HL-60/S4 treated with retinoic acid at 250 ng/mL for 4 days and 3 days (cell line): Measurements from ENCODE around the gene SLC2A13.
"Not testable (repeated sequence)": the region's sequence is repeated elsewhere in the genome, so short reads cannot be mapped to it uniquely, and the experiment has no call there.

Experiments used
- in situ Hi-C: fragments of 300-500 bp; cut with MboI; formaldehyde crosslinking; loops from 2 replicates; pipeline ENCODE4 v1.7.0; 2022; ENCODE audit warnings: low sequenced_read_pairs

SLC2A13 gene

GRCh38 chr12:39883411-39883810 lies 222.5 kb downstream of the SLC2A13 start:
- in situ Hi-C loops: no loop called here

- in situ Hi-C loops: no loop called here
These were observed 227.1 kb downstream of the SLC2A13 start for GRCh38 chr12:39878753-39879152.

- in situ Hi-C loops: no loop called here
These were observed 230.2 kb downstream of the SLC2A13 start for GRCh38 chr12:39875721-39876120.

- in situ Hi-C loops: no loop called here
These were observed 231.1 kb downstream of the SLC2A13 start for GRCh38 chr12:39874785-39875184.

GRCh38 chr12:39873065-39873464 lies 232.8 kb downstream of the SLC2A13 start:
- in situ Hi-C loops: no loop called here

- in situ Hi-C loops: no loop called here
These were observed 233.5 kb downstream of the SLC2A13 start for GRCh38 chr12:39872425-39872824.

- in situ Hi-C loops: no loop called here
These were observed 237.6 kb downstream of the SLC2A13 start for GRCh38 chr12:39868328-39868725.

- in situ Hi-C loops: no loop called here
These were observed 238.1 kb downstream of the SLC2A13 start for GRCh38 chr12:39867631-39868327.

GRCh38 chr12:39866135-39866534 lies 239.7 kb downstream of the SLC2A13 start:
- in situ Hi-C loops: no loop called here

GRCh38 chr12:39860695-39861094 lies 245.2 kb downstream of the SLC2A13 start:
- in situ Hi-C loops: no loop called here

- in situ Hi-C loops: no loop called here
These were observed 252.9 kb downstream of the SLC2A13 start for GRCh38 chr12:39853003-39853402.

- in situ Hi-C loops: no loop called here
These were observed 253.5 kb downstream of the SLC2A13 start for GRCh38 chr12:39852346-39852745.

- in situ Hi-C loops: not testable (repeated sequence)
These were observed 257.7 kb downstream of the SLC2A13 start for GRCh38 chr12:39848218-39848617.

- in situ Hi-C loops: no loop called here
These were observed 258.8 kb downstream of the SLC2A13 start for GRCh38 chr12:39846971-39847650.

- in situ Hi-C loops: no loop called here
These were observed 259.6 kb downstream of the SLC2A13 start for GRCh38 chr12:39846304-39846703.

GRCh38 chr12:39840422-39840821 lies 265.5 kb downstream of the SLC2A13 start:
- in situ Hi-C loops: no loop called here

GRCh38 chr12:39839072-39839471 lies 266.8 kb downstream of the SLC2A13 start:
- in situ Hi-C loops: no loop called here

- in situ Hi-C loops: no loop called here
These were observed 270.1 kb downstream of the SLC2A13 start for GRCh38 chr12:39835517-39836489.

- in situ Hi-C loops: no loop called here
These were observed 274.1 kb downstream of the SLC2A13 start for GRCh38 chr12:39831587-39832315.

GRCh38 chr12:39830852-39831520 lies 274.9 kb downstream of the SLC2A13 start:
- in situ Hi-C loops: no loop called here
